NCI-H345 treated with DMSO at 0.1 percent for 48 hours (cell line): ENCODE results near the gene PIGU.
"Not testable (repeated sequence)": the region's sequence is repeated elsewhere in the genome, so short reads cannot be mapped to it uniquely, and the experiment has no call there.

ENCODE experiments used
- DNase-seq: peaks from one replicate; lab custom pipeline; 2025; ENCODE audit not compliant: unreplicated experiment; lab: John Stamatoyannopoulos, UW

Gene PIGU

GRCh38 chr20:34516247-34517113, 160.4 kb downstream of the PIGU start, which contains the start of gene DYNLRB1:
Gene DYNLRB1, plus strand, starts transcription at chr20:34516422. Its CDS starts 37 bp downstream, at chr20:34516459.
- peak; percentile 95 for DNase-seq

DNA sequence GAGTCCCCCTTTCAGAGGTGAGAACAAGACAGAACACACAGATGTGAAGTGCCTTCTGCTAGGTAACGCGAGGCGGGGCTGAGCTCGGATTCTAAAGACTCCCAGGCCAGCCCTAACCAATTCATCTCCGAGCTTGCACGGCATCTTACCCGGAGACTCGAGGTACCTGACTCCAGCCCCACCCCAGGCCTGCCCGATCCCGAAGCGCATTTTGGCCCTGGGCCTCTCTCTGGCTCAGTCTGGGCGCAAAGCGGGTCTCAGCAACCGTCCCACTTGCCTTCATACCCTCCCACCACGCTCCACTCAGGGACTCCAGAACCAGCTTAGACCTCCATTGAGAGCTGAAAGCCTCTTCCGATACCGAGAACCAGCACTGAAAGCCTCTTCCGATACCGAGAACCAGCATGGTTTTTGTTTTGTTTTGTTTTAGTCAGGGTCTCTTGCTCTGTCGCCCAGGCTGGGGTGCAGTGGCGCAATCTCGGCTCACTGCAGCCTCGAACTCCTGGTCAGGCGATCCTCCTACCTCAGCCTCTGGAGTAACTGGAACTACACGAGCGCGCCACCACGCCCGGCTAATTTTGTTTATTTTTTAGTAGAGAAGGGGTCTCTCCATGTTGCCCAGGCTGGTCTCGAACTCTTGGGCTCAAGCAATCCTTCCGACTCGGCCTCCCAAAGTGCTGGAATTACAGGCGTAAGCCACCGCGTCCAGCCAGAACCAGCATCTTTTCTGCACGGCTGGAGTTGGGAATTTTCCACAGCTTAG, 161.2 kb downstream of the PIGU start:
- peak; percentile 88 for DNase-seq

GRCh38 chr20:34514897-34515483, 161.9 kb downstream of the PIGU start:
- no peak for DNase-seq

DNA sequence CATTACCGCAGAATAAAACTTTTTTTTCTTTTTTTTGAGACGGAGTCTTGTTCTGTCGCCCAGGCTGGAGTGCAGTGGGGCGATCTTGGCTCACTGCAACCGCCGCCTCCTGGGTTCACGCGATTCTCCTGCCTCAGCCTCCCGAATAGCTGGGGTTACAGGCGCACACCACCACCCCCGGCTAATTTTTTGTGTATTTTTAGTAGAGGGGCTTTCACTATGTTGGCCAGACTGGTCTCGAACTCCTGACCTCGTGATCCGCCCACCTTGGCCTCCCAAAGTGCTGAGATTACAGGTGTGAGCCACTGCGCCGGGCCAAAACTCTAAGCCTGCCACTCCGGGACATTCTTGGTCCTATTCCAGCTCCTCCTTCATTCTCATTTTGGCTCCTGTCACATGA, 162.9 kb downstream of the PIGU start:
- DNase-seq: not testable (repeated sequence)

GRCh38 chr20:34512955-34513419, 163.9 kb downstream of the PIGU start:
- no peak for DNase-seq

GRCh38 chr20:34512266-34512954, 164.5 kb downstream of the PIGU start:
- no peak for DNase-seq

DNA sequence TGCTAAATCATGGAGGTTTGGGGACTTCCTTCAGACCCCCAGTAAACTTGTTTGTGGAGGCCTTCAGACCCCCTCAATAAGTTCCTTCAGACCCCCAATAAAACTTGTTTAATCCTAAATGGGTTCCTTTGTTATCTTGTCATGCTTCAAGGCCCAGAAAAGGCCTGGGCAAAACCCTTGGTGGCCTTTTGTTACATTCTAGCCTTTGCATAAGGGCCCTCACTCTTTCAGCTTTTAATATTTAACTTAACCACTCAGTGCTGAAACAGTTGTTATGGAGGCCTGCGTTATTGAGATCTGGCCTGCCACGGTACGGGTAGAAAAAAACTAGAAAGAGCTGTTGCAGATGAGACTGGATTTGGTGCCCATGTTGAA, 165.0 kb downstream of the PIGU start:
- no peak for DNase-seq

GRCh38 chr20:34510575-34510974, 166.3 kb downstream of the PIGU start:
- no peak for DNase-seq
